Spleen (tissue), 11 donors: ENCODE results near the gene TSSC4. TPM values are rescaled to one million over a fixed set of nuclear protein-coding genes. Genes with fewer than 3 reads are reported as not detected.

ENCODE experiments used
- DNase-seq: peaks from one replicate; pipeline ENCODE4 v3.0.0-alpha.2; 2020
- H3K27ac ChIP-seq, 8 donors: fragments of 200-600 bp; sonication (generic) in 7 of 8; 1 replicate in 4 of 8; 2 replicates in 4 of 8; pipeline versions ENCODE4 v1.5.0 to v1.8.0; 2016 to 2021; ENCODE audit warnings: inconsistent platforms in 4 of 8, mild to moderate bottlenecking in 4 of 8, moderate library complexity in 1 of 8
- H3K27me3 ChIP-seq, 7 donors: fragments of 200-600 bp; sonication (generic) in 6 of 7; replicated peaks in 1 of 7; 1 replicate in 4 of 7; 2 replicates in 3 of 7; pipeline versions ENCODE4 v1.5.0 to v1.8.0; 2016 to 2021; ENCODE audit warnings: inconsistent platforms in 3 of 7, mild to moderate bottlenecking in 1 of 7
- H3K36me3 ChIP-seq, 6 donors: fragments of 200-600 bp; sonication (generic) in 5 of 6; 1 replicate in 4 of 6; 2 replicates in 2 of 6; pipeline versions ENCODE4 v1.5.0 to v1.8.0; 2016 to 2021; ENCODE audit warnings: inconsistent platforms in 2 of 6
- H3K4me1 ChIP-seq, 6 donors: fragments of 200-600 bp; sonication (generic) in 5 of 6; 1 replicate in 3 of 6; 2 replicates in 3 of 6; pipeline versions ENCODE4 v1.5.0 to v1.8.0; 2016 to 2021; ENCODE audit warnings: inconsistent platforms in 3 of 6
- H3K4me3 ChIP-seq, 8 donors: fragments of 200-600 bp; sonication (generic) in 7 of 8; 1 replicate in 4 of 8; 2 replicates in 4 of 8; pipeline versions ENCODE4 v1.5.0 to v1.8.0; 2016 to 2021; ENCODE audit warnings: inconsistent platforms in 4 of 8, mild to moderate bottlenecking in 4 of 8, moderate library complexity in 2 of 8
- H3K9me3 ChIP-seq, 8 donors: fragments of 200-600 bp; sonication (generic) in 7 of 8; 1 replicate in 4 of 8; 2 replicates in 4 of 8; pipeline versions ENCODE4 v1.5.0 to v1.8.0; 2016 to 2021; ENCODE audit warnings: inconsistent platforms in 4 of 8
- CTCF ChIP-seq, 11 experiments: fragments of 200-600 bp in 7 of 11; fragments of 450-650 bp in 4 of 11; sonication (generic) in 4 of 11; IDR thresholded peaks in 8 of 11; conservative IDR thresholded peaks in 3 of 11; 1 replicate in 7 of 11; 2 replicates in 4 of 11; pipeline versions ENCODE4 v1.4.0 to v1.8.0; 2016 to 2021; ENCODE audit warnings: antibody characterized with exemption in 11 of 11, inconsistent platforms in 4 of 11, mild to moderate bottlenecking in 1 of 11
- POLR2A ChIP-seq, 3 donors: fragments of 450-650 bp; IDR thresholded peaks; one replicate each; pipeline ENCODE4 v1.5.1; 2017; ENCODE audit warnings: antibody characterized with exemption in 3 of 3, mild to moderate bottlenecking in 1 of 3
- POLR2AphosphoS5 ChIP-seq, 3 donors: sonication (generic); formaldehyde crosslinking; IDR thresholded peaks; one replicate each; pipeline ENCODE4 v1.5.1; 2017; ENCODE audit warnings: antibody characterized with exemption in 3 of 3
- WGBS, 5 donors: extraction: QIAGEN DNeasy Blood & Tissue Kit in 3 of 5; methylation state at CpG; one replicate each; pipeline versions ENCODE4 v1.1.5 to v1.1.7; 2013 to 2018; 5-methylcytosine and 5-hydroxymethylcytosine counted together
- intact Hi-C: fragments of 100-400 bp; cut with DNase I; formaldehyde crosslinking; loops from one replicate; pipeline ENCODE4 v1.15.0; 2023; ENCODE audit warnings: low total_unique reads
- polyA plus RNA-seq, 3 donors: library from polyadenylated mRNA; stranded (reverse); fragments of 200-250 nt; gene quantifications; one replicate each; pipeline ENCODE4 v1.2.1, GENCODE V29; 2013
- total RNA-seq, 7 donors: library from RNA; depleted of rRNA in 3 of 7; stranded (reverse); fragments of >200 nt in 3 of 7; fragmentation: NEBNext Ultra II Directional in 4 of 7; extraction: Animal tissue kit (Norgen Biotek cat#: 25700) in 4 of 7; gene quantifications; one replicate each; pipeline versions ENCODE4 v1.1.0 to v1.2.1, GENCODE V29; 2016 to 2021
- donor health status: healthy with polysubstance abuse.
- donor health status: DM: no; HTN: no; CAD: no; lungs with moderate emphysema.
- donor health status: DM: no; HTN: no; CAD: no.
- donor health status: Bipolar disorder and iron deficiency.
- donor health status: healthy.
- donor health status: DM: no; HTN: no; CAD: no.
- donor health status: DM: yes; HTN: yes; CAD: no.

TSSC4 gene
- total and polyA plus RNA-seq, 10 donors, result 28.7 to 94.4 (median 43.7) TPM

- Histone ChIP-seq H3K4me1 (peaks cover 17 to 79% (median 63%) of the 10 kb centered on the region in 6 donors), H3K4me3 (no peak overlapping the region), H3K27ac (peak overlapping the region in 3 of 8 donors; percentile 2 to 96 (median 93)), H3K27me3 (no peaks in the 10 kb centered on the region), H3K9me3 (no peaks in the 10 kb centered on the region), H3K36me3 (peaks cover 3 to 76% (median 69%) of the 10 kb centered on the region in 6 donors)
- intact Hi-C loops, result no loop called here
- DNase-seq, result no peak
- WGBS, 5 donors, result 87 to 97% (median 91%) methylated on average over 15 to 26 of the region's 26 CpGs
- TF ChIP-seq POLR2A (IDR thresholded peaks at IDR 0.05), result no peak
- TF ChIP-seq POLR2AphosphoS5 (IDR thresholded peaks at IDR 0.05), result no peak
- no peak for TF ChIP-seq CTCF (IDR thresholded peaks at IDR 0.05 in 8 of 11, conservative IDR thresholded peaks at IDR 0.05 in 3 of 11)
Observed at GRCh38 chr11:2396471-2396870, 4.1 kb upstream of the TSSC4 start.

GRCh38 chr11:2397005-2397404, 3.5 kb upstream of the TSSC4 start:
- Histone ChIP-seq H3K9me3 (no peaks in the 10 kb centered on the region), H3K27ac (peak overlapping the region in 3 of 8 donors; percentile 2 to 96 (median 93)), H3K36me3 (peaks cover 3 to 73% (median 65%) of the 10 kb centered on the region in 6 donors), H3K4me3 (no peak overlapping the region), H3K27me3 (no peaks in the 10 kb centered on the region), H3K4me1 (peaks cover 23 to 79% (median 63%) of the 10 kb centered on the region in 6 donors)
- intact Hi-C loops, result no loop called here
- no peak for DNase-seq
- 88 to 97% (median 92%) methylated on average over 11 to 12 of the region's 12 CpGs for WGBS, 5 donors
- TF ChIP-seq POLR2A (IDR thresholded peaks at IDR 0.05) (no peak), CTCF (IDR thresholded peaks at IDR 0.05 in 8 of 11, conservative IDR thresholded peaks at IDR 0.05 in 3 of 11) (no peak), POLR2AphosphoS5 (IDR thresholded peaks at IDR 0.05) (peak in 1 of 3 donors; percentile 38)

DNA sequence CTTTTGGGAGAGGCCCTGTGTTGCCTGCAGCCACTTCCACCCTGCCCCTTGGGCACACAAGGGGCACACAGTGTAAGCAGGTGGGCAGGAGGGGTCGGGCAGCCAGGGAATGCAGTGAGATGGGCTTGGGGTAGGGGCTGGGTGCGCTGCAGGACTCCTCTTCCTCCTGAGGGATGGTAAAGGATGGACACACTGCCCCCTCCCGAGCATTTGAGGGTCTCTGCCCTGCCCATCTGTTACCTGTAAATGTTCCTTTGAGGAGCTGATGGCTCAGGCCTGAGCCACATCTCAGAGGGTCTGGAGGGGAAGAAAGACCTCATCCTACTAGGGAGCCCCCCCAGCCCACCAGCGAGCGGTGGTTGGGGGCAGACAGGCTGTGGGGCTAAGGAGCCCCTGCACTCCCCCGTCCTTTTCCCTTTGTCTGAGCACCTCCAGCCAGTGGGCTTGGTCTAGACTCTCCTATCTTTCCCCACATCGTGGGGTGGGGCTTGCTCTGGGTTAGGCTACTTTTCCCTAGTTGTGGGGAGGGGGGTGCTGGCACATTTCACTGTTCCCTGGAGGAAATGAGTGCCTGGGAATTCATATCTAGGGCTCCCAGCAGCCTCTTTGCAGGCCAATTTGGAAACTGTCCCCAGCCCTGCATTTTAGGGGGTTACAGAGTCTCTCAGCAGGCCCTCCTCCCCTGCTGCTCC, 1.7 kb upstream of the TSSC4 start:
- no peaks in the 10 kb centered on the region for H3K9me3 ChIP-seq
- intact Hi-C loops, result no loop called here
- peak overlapping the region; percentile 82 to 99 (median 98) for H3K27ac ChIP-seq
- peak overlapping the region in 3 of 8 donors; percentile 49 to 95 (median 80) for H3K4me3 ChIP-seq
- H3K4me1 ChIP-seq, result peaks cover 20 to 79% (median 53%) of the 10 kb centered on the region in 6 donors
- H3K36me3 ChIP-seq, result peaks cover 3 to 73% (median 67%) of the 10 kb centered on the region in 6 donors
- WGBS, 5 donors, result 58 to 69% (median 64%) methylated on average over 6 to 7 of the region's 7 CpGs
- no peak for DNase-seq
- TF ChIP-seq POLR2A (IDR thresholded peaks at IDR 0.05) (no peak), POLR2AphosphoS5 (IDR thresholded peaks at IDR 0.05) (peak in 2 of 3 donors; percentile 5 to 14), CTCF (IDR thresholded peaks at IDR 0.05 in 8 of 11, conservative IDR thresholded peaks at IDR 0.05 in 3 of 11) (peak in 1 of 11 experiments; percentile 7)
- no peaks in the 10 kb centered on the region for H3K27me3 ChIP-seq

DNA sequence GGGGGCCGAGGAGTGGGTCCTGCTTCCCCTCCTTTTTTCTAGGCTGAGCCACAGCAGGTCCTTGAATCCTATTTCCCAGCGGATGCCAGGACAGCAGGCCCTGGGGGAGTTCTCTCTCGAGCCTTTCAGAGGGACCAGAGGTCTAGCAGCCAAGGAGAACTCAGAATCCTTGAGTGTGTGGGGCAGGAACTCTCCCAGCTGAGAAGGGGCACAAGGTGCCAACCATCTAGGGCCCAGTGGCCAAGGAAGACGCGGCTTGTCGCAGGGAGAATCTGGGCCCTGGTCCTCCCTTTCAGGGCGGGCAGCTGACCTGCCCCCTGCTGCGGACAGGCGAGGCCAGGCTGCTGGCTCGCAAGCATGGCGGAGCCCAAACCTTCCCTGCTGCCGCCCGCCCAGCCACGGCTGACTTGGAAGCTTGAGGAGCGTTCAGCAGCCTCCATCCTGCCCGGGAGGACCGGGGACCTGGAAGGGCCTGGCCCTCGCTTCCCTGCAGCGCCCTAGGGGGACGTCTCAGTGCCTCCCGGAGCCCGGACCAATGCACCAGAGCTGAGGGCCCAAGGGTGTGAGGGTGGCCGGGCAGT, 972 bp upstream of the TSSC4 start:
- H3K27me3 ChIP-seq, result no peaks in the 10 kb centered on the region
- H3K27ac ChIP-seq, result peak overlapping the region; percentile 82 to 99 (median 98)
- intact Hi-C loops, result loop anchor here (5.0 kb wide), 1 partner anchor 92 kb away; no protein-coding TSS in a partner anchor
- H3K4me3 ChIP-seq, result peak overlapping the region; percentile 32 to 100 (median 84)
- H3K9me3 ChIP-seq, result no peaks in the 10 kb centered on the region
- peaks cover 17 to 74% (median 46%) of the 10 kb centered on the region in 6 donors for H3K4me1 ChIP-seq
- no peak for TF ChIP-seq CTCF (IDR thresholded peaks at IDR 0.05 in 8 of 11, conservative IDR thresholded peaks at IDR 0.05 in 3 of 11)
- TF ChIP-seq POLR2A (IDR thresholded peaks at IDR 0.05), result no peak
- TF ChIP-seq POLR2AphosphoS5 (IDR thresholded peaks at IDR 0.05), result no peak
- DNase-seq, result no peak
- WGBS, 5 donors, result 14 to 25% (median 18%) methylated on average over 16 to 23 of the region's 23 CpGs
- H3K36me3 ChIP-seq, result peaks cover 3 to 73% (median 67%) of the 10 kb centered on the region in 6 donors
